ENCODE results near the gene ABI2.

- no peak for TF ChIP-seq CTCF (conservative IDR thresholded peaks at IDR 0.05)
- no peak for TF ChIP-seq ZFX (IDR thresholded peaks at IDR 0.05)
These were observed 46.1 kb upstream of the ABI2 start for GRCh38 chr2:203282101-203282500.

Measured in C4-2B (cell line).